Ecto neural progenitor cell (in vitro differentiated cells): ENCODE results near the gene UGT3A2.

Experiments used
- DNase-seq: peaks from one replicate; pipeline ENCODE4 v3.0.0-alpha.2; 2018; ENCODE audit warnings: low spot score

Gene UGT3A2

DNA sequence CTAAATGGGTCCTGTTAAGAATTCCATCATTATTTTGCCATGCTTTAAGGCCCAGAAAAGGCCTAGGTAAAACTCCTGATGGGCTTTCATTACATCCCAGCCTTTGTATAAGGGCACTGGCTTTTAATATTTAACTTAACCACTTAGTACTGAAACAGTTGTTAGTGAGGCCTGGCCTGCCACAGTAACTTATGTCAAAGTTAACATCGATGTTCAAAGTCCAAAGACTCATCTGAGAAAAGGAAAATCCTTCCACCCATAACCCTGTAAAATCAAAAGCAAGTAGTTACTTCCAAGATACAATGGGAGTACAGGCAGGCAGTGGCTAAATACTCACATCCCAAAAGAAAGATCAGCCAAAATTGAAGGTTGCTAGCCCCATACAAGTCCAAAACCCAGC lies 60.5 kb downstream of the UGT3A2 start:
- no peak for DNase-seq

- no peak for DNase-seq
These were observed 65.7 kb downstream of the UGT3A2 start for GRCh38 chr5:36001032-36001431.

- DNase-seq: no peak
These were observed 67.1 kb downstream of the UGT3A2 start for GRCh38 chr5:35999547-35999946.

DNA sequence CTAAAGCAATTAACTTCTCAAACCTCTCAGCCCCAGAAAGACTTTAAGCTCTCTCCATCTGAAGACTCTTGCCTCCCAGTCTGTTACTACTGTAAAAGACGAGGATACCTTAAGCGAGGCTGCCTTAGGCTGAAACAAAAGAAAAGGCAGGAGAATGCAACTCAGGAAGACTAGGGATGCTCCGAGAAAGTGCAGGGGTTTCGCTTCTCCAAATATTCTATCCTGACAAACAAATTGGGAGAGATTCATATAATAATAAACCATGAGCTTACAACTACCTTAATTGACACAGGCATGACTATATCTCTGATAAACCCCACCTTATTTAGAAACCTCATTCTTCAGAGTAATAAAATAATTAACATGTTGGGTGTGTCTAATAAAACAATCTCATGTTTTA lies 70.6 kb downstream of the UGT3A2 start:
- DNase-seq: no peak

- peak; percentile 71 for DNase-seq
These were observed 75.6 kb downstream of the UGT3A2 start, which contains the start of gene UGT3A1 for GRCh38 chr5:35990941-35991611. UGT3A1 (minus strand) TSS chr5:35991390; CDS start chr5:35991240, 150 bp downstream.

- DNase-seq: no peak
These were observed 76.2 kb downstream of the UGT3A2 start for GRCh38 chr5:35990520-35990919.

GRCh38 chr5:35988529-35988928 lies 78.2 kb downstream of the UGT3A2 start:
- no peak for DNase-seq

GRCh38 chr5:35987776-35988175 lies 78.9 kb downstream of the UGT3A2 start:
- no peak for DNase-seq
